Smooth muscle cell of the brain vasculature (primary cell): ENCODE data around the gene PPP1R12B.
"Not testable (repeated sequence)": the region's sequence is repeated elsewhere in the genome, so short reads cannot be mapped to it uniquely, and the experiment has no call there.

Experiments
- DNase-seq: peaks from one replicate; pipeline ENCODE4 v3.0.0-alpha.2; 2012; ENCODE audit warnings: low read depth, low spot score

The PPP1R12B gene

DNA sequence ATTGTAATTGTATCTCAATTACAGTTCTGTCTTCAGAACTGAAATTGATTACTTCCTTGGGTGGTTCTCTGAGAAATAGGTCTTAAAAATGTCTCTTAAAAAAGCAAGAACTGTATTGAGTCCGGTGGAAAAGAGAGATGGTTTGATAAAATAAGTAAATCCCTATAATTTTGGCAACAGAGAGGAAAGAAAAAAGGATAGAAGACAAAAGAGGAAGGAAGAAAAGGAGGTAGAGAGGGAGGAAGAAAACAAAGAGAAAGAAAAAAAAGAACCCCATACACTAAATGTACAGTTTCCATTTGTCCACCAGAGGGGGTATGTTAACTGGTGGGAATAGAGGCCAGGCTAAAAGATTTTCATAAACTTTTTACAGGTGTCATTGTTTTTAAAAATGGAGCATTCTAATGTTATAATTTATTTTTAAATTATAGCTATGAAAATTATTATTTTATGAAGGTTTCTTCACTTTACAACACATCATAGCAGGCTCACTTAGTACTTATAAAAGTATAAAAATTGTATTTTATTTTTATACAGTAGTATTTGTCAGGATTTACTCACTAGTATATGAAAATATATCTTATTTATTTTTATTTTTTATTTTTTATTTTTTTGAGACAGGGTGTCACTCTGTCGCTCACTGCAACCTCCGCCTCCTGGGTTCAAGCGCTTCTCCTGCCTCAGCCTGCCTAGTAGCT is 4.7 kb upstream of the PPP1R12B start:
- DNase-seq: no peak

DNA sequence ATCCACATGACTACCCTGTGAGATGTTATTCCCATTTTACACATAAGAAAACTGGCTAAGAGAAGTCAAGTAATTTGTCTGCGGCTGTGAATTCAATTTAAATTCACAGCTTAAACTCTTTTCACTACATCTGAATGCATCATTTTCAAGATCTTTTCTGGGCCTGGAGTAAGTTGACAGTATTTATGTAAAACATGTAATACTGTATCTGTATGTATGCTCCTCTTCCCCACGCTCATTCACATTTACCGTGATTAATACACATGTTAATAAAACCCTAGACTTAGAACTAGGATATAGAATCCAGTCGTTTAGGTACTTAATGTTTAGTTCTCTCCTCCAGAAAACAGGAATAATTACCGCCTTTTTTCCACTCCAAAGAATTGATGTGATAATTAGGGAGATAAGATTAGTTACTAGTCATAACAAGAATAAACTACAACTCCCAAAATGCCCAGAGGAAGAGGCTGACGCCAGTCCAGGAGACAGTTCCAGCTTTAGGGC is 442 bp upstream of the PPP1R12B start:
- no peak for DNase-seq

DNA sequence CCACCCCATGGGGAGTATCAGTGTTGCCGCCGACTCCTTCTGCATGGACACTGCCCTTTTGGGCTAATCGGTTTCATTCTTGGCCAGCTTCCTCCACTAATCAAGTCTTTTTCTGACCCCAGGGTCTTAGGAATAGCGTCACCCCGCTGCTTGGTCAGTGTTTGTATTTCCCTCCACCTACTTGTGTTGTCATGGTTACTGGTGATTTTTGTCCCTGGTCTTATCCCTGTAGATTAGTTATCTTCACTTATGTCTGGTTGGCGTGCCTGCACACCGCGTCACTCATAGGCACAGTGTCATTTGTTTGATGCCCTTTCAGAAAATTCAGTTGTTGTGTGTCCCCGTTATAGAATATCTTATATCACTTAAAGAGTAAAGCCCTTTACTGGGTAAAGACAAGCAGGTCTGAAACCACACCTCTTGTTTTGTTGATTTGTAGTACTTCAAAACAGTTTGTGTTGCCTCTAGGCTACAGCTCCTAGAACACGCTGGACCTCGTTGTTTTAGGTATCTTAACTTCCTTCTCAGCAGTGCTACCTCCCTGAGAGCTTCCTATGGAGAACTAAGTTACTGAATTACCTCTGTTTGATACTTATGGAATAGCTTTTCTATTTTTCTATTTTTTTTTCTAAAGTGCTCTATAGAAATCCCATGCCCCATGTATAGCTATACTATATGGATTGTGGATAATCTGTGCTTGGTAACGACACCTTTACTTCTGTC is 868 bp downstream of the PPP1R12B start:
- no peak for DNase-seq

GRCh38 chr1:202351725-202352124 is 3.2 kb downstream of the PPP1R12B start:
- no peak for DNase-seq

DNA sequence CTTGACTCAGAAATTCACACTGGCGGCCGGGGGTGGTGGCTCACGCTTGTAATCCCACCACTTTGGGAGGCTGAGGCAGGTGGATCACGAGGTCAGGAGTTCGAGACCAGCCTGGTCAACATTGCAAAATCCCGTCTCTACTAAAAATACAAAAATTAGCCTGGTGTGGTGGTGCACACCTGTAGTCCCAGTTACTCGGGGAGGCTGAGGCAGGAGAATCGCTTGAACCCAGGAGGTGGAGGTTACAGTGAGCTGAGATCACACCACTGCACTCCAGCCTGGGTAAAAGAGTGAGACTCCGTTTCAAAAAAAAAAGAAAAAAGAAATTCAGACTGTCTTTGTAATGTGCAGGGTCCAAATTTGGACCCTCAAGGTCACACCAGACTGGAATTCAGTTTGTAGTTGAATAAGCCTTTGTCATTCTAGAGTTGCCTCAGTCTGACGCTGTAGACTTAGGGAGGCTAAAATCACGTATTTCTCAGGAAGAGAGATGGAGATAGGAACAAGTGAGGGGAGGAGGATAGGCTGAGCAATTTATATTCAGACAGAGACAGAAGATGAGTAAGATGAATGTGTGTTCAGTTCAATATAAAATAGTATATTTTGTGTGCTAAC is 4.2 kb downstream of the PPP1R12B start:
- not testable (repeated sequence) for DNase-seq

DNA sequence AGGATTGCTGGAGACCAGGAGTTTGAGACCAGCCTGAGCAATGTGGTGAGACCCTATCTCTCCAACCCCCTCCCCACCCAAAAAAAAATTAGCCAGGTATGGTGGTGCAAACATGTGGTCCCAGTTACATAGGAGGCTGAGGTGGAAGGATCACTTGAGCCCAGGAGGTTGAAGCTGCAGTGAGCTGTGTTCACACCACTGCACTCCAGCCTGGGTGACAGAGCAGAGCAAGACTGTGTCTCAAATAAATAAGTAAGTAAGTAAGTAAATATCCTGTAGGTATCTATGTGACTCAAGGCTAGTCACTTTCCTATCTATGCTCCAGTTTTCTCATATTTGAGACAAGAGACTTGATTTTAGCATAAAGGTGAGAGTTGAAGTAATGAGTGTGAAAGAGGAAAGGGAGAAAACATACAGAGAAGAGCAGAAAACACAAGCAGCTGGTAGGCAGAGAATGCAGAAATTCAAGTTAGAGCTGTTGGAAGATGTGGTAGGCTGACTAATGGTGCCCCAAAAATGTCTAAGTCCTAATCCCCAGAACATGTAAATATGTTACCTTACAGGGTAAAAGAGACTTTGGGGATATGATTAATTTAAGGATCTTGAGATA is 7.5 kb downstream of the PPP1R12B start:
- no peak for DNase-seq

DNA sequence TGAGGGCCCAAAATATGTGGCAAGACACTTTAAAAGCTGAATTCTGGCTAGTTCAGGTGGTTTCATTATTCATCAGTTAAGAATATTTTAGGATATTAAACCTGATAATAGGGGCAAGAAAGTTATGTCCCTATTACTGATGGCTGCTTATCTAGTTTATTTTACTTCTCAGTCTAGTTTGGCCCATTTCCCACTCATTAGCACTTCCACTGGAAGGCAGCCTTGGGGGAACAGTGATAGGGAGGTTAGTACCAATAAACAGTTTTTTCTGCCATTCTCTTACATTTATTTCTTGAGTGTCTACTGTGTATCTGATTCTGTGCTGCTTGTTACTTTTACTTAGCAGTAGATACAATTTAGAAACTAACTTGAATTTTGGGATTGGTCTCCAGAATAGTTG is 9.0 kb downstream of the PPP1R12B start:
- DNase-seq: no peak

- DNase-seq: no peak
Measured at GRCh38 chr1:202361224-202361623, 12.7 kb downstream of the PPP1R12B start.

GRCh38 chr1:202361701-202362100 is 13.2 kb downstream of the PPP1R12B start:
- DNase-seq: no peak

GRCh38 chr1:202362212-202362611 is 13.7 kb downstream of the PPP1R12B start:
- no peak for DNase-seq

- no peak for DNase-seq
Measured at GRCh38 chr1:202365092-202365815, 16.8 kb downstream of the PPP1R12B start.

DNA sequence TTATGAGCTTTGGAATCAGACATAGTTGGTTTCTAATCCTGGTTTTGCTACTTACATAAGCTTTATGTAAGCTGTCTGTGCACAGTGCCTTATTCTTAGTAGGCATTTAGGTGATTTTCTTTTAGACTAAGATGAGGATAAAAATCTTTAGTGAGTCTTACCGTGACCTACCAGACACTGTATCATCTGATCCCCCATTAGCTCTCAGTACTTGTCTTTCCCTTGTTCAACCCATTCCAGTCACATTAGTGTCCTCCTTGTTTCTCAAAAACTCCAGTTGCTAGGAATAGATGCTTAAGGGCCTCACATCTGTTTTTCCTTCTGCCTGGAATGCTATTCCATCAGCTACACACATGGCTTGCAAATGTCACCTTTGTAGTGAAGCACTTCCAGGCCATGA is 18.8 kb downstream of the PPP1R12B start:
- DNase-seq: no peak

DNA sequence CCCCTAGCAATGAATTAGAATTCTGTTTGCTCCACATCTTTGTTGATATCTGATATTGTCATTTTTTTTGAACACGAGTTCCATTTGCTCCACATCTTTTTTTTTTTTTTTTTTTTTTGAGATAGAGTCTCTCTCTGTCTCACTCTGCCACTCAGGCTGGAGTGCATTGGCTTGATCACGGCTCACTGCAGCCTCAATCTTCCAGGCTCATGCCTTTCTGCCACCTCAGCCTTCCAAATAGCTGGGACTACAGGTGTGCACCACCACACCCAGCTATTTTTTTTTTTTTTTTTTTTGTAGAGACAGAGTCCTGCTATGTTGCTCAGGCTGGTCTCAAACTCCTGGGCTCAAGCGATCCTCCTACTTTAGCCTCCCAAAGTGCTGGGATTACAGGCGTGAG is 22.4 kb downstream of the PPP1R12B start:
- not testable (repeated sequence) for DNase-seq

- DNase-seq: no peak
Measured at GRCh38 chr1:202374099-202374498, 25.6 kb downstream of the PPP1R12B start.

GRCh38 chr1:202375175-202375574 is 26.7 kb downstream of the PPP1R12B start:
- DNase-seq: not testable (repeated sequence)

GRCh38 chr1:202376247-202376646 is 27.7 kb downstream of the PPP1R12B start:
- no peak for DNase-seq

GRCh38 chr1:202379884-202380529 is 31.5 kb downstream of the PPP1R12B start:
- DNase-seq: not testable (repeated sequence)

DNA sequence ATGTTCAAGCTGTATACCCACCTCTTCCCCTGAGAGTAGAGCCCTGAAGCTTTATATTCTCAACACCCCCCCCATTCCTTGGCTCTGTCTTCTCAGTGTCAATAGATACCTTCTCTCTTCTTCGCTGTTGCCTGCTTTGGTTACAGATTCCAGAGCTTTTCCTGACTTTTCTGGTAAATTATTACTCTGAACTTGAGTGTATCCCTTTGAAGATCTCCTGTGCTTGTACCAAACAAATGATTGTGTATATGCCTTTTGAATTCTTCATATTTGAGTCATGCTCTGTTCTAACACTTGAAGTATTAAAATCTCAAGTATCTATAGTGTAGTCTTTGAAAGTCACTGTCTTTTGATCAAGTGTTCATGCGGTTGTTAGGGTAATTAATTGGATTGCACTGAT is 32.0 kb downstream of the PPP1R12B start:
- DNase-seq: not testable (repeated sequence)

- DNase-seq: not testable (repeated sequence)
Measured at GRCh38 chr1:202381867-202382266, 33.4 kb downstream of the PPP1R12B start.

GRCh38 chr1:202395831-202396230 is 47.3 kb downstream of the PPP1R12B start:
- DNase-seq: not testable (repeated sequence)

DNA sequence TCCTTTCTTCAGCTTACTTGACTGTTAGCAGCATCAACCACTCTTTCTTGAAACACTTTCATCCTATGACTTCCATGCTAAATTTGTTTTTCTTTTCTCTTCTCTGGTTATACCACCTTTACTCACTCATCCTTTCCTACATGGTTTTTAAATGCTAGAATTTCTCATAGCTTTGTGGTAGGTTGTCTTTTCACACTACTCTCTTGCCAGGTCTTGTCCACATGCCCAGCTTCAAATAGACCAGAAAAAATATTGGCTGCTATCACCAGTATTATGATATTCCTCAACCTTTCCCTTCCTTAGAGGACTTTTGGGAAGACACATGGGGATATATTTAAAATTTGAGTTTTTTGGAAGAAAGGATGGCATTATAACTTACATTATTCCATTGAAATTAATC is 48.8 kb downstream of the PPP1R12B start:
- DNase-seq: no peak
